Gastroesophageal sphincter (tissue), 3 donors: ENCODE data around the gene ADAMTS3.

Experiments
- CTCF ChIP-seq, 4 experiments: fragments of 200-600 bp in 2 of 4; fragments of 450-650 bp in 2 of 4; sonication (generic) in 1 of 4; IDR thresholded peaks; one replicate each; pipeline ENCODE4 v1.5.1; 2017 to 2019; ENCODE audit warnings: antibody characterized with exemption in 4 of 4, mild to moderate bottlenecking in 2 of 4, moderate library complexity in 2 of 4
- POLR2A ChIP-seq, 2 donors: fragments of 450-650 bp; IDR thresholded peaks; one replicate each; pipeline ENCODE4 v1.6.1; 2017; ENCODE audit warnings: antibody characterized with exemption in 2 of 2, mild to moderate bottlenecking in 2 of 2, moderate library complexity in 1 of 2

GRCh38 chr4:72546456-72546855 lies 22.6 kb downstream of the ADAMTS3 start:
- TF ChIP-seq CTCF (IDR thresholded peaks at IDR 0.05) (no peak), POLR2A (IDR thresholded peaks at IDR 0.05) (no peak)
